Neuron (in vitro differentiated cells): Measurements from ENCODE around the gene HS3ST3A1.
"Not testable (repeated sequence)": the region's sequence is repeated elsewhere in the genome, so short reads cannot be mapped to it uniquely, and the experiment has no call there.

Experiments
- H2AFZ ChIP-seq: one replicate; pipeline ENCODE4 v1.6.1; 2013; ENCODE audit warnings: low read depth, mild to moderate bottlenecking, inconsistent platforms, low read length, moderate library complexity
- H3K27me3 ChIP-seq: one replicate; pipeline ENCODE4 v1.6.1; 2013; ENCODE audit warnings: low read length; ENCODE audit not compliant: insufficient read depth
- H3K36me3 ChIP-seq: one replicate; pipeline ENCODE4 v1.6.1; 2013; ENCODE audit warnings: low read length; ENCODE audit not compliant: insufficient read depth
- H3K4me1 ChIP-seq: one replicate; pipeline ENCODE4 v1.6.1; 2013; ENCODE audit warnings: low read length; ENCODE audit not compliant: insufficient read depth
- H3K4me3 ChIP-seq: 2 replicates; pipeline ENCODE4 v1.5.1; 2013; ENCODE audit warnings: mild to moderate bottlenecking, low read length, moderate library complexity
- H3K9me3 ChIP-seq: one replicate; pipeline ENCODE4 v1.6.1; 2013; ENCODE audit warnings: low read length

The HS3ST3A1 gene

DNA sequence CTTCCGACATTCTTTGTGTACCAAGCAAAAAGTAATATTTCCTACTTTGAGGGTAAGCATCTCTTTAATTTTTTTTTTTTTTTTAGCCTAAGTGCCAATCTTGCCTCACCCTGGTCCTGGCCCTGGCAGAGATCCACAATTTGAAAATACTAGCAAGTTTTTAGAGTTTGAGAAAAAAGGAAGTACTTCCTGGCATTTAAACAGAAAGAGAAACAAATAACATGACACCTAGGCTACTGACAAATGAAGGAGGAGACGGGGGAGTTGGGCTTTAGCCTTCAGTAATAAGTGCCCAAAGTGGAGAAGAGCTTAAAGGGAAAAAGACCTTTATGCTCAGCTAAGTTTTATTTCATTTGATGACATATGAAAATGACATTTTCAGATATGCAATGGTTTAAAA, 92.8 kb downstream of the HS3ST3A1 start:
- Histone ChIP-seq H3K36me3 (peaks cover 25% of the 10 kb centered on the region), H3K4me3 (no peak overlapping the region), H2AFZ (no peak overlapping the region), H3K9me3 (no peaks in the 10 kb centered on the region), H3K4me1 (peaks cover 7% of the 10 kb centered on the region), H3K27me3 (no peaks in the 10 kb centered on the region)

DNA sequence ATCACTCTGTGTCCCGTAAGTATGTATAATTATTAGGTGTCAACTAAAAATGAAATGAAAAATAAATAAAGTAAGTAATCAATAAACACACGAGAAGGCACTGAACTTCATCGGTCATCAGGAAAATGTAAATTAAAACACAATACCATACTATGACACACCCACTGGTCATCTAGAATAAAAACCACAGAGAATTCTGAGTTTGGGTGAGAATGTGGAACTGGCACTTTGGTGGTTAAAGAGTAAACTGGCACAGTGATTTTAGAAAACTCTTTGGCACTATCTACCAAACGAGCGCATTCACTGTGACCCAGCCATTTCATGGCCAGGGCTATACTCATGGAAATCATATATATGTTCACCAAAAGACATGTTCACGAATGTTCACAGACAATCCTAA, 98.2 kb downstream of the HS3ST3A1 start:
- Histone ChIP-seq H3K27me3 (no peaks in the 10 kb centered on the region), H3K4me3 (no peak overlapping the region), H3K4me1 (no peaks in the 10 kb centered on the region), H3K9me3 (peaks cover 4% of the 10 kb centered on the region), H3K36me3 (peaks cover 22% of the 10 kb centered on the region), H2AFZ (no peak overlapping the region)

DNA sequence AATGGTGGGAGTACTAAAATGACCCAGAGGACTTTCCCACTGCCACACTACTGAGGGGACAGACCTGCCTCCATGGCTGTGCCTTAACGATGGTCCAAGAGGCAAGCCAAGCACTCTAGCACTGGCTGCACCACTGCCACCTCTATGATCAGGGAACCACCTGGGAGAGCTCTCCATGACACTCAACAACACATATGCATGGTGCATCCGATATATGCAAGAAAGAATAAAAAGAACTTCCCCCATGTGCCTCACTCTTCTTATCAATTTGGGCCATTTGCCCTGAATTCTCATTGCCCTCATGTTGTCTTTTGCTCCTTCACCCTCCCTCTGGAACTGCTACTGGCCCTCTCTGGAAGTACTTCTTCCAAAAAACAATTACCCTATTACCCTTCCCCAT, 99.5 kb downstream of the HS3ST3A1 start:
- H3K27me3 ChIP-seq, result no peaks in the 10 kb centered on the region
- H3K36me3 ChIP-seq, result peaks cover 15% of the 10 kb centered on the region
- no peak overlapping the region for H3K4me3 ChIP-seq
- H3K4me1 ChIP-seq, result no peaks in the 10 kb centered on the region
- no peak overlapping the region for H2AFZ ChIP-seq
- H3K9me3 ChIP-seq, result peaks cover 4% of the 10 kb centered on the region

DNA sequence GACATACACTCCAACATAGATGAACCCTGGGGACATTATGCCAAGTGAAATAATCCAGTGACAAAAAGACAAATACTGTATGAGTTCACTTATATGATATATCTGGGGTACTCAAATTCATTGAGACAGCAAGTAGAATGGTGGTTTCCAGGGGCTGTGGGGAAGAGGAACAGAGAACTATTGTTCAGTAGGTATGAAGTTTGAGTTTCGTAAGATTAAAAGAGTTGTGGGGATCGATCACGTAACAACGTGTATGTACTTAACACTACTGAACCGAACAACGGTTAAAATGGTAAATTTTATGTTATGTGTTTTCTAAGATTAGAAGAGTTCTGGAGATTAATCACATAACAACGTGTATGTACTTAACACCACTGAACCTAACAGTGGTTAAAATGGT, 100.8 kb downstream of the HS3ST3A1 start:
- H3K9me3 ChIP-seq, result peaks cover 7% of the 10 kb centered on the region
- H3K27me3 ChIP-seq, result no peaks in the 10 kb centered on the region
- no peak overlapping the region for H2AFZ ChIP-seq
- H3K4me3 ChIP-seq, result no peak overlapping the region
- H3K36me3 ChIP-seq, result peaks cover 12% of the 10 kb centered on the region
- no peaks in the 10 kb centered on the region for H3K4me1 ChIP-seq

DNA sequence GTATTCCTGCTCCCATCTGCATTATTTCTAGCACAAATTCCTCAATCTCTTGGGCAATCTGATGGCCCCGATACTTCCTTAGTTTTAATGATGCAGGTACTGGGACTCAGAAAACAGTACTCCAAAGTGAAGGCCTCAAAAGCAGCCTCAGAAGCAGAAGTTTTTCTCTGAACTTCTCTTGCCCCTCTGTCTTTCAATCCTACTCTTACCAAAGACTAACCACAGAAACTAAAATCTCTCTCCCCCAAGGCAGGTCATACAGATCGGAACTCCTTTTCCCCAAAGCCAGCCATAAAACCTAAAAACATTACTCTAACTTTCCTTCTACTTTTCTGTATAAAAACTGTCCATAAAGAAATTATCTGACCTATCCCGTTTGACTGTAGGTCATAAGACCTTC, 103.5 kb downstream of the HS3ST3A1 start:
- Histone ChIP-seq H2AFZ (no peak overlapping the region), H3K4me3 (no peak overlapping the region), H3K9me3 (peaks cover 7% of the 10 kb centered on the region), H3K27me3 (no peaks in the 10 kb centered on the region), H3K4me1 (peaks cover 15% of the 10 kb centered on the region), H3K36me3 (peaks cover 21% of the 10 kb centered on the region)

DNA sequence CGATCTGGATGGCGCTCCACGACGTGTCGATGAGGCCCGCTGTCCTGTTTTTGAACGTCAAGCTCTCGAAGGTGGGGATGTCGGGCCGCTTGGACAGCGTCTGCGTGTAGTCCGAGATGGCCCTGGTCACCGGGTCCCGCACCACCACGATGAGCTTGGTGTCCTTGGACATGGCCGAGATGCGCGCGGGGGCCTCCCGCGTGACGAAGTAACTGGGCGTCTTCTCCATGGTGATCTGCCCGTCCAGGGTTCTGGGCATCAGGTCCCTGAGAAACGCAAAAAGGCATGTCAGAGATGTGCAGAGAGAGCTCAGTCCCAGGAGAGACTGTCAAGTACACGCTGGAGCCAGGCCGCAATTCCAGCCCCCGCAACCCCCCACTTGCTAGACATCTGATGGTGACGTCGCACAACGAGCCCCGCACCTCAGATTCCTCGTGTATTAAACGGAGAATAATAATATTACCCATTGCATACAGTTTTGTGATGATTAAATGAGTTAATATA, 105.1 kb downstream of the HS3ST3A1 start:
- Histone ChIP-seq H3K4me1 (peaks cover 30% of the 10 kb centered on the region), H3K36me3 (peaks cover 19% of the 10 kb centered on the region)
- H3K4me3 ChIP-seq, H2AFZ ChIP-seq, H3K9me3 ChIP-seq, H3K27me3 ChIP-seq: not testable (repeated sequence)

DNA sequence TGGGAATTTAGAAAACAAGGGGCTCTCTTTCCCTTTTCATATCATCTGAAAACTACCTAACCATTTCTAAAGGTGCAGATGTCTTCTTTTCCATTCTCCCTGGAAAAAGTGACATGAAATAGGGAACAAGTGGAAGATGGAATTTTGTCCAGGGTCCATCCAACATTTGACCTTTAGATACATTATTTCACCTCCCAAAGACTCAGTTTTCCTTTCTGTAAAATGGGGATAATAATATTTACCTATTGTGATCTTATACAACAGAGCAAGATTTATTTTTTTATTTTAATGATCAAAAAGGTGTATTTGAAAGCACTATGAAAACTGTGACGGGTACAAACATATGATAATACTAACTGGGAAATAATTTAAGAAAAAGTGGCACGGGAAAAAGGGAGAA, 106.3 kb downstream of the HS3ST3A1 start:
- Histone ChIP-seq H3K4me1 (peaks cover 42% of the 10 kb centered on the region), H3K36me3 (peaks cover 19% of the 10 kb centered on the region), H3K4me3 (no peak overlapping the region), H3K27me3 (no peaks in the 10 kb centered on the region), H3K9me3 (peaks cover 3% of the 10 kb centered on the region), H2AFZ (no peak overlapping the region)

DNA sequence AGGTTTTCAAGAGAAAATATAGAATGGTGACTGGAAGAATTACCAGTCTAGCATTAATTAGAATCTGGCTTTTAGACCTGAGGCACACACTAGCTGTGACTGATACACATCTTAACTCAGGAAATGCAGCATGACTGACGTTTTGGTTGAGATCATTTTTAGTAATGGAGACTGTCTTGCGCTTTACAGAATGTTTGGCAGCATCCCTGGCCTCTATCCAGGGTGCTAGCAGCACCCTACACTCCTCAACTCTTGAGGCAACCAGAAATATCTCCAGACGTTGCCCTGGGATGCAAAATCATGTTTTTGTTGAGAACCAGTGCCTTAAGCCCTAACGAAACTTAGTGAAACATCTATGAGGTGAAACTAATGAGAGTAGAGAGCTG, 109.0 kb downstream of the HS3ST3A1 start:
- Histone ChIP-seq H3K27me3 (no peaks in the 10 kb centered on the region), H3K4me1 (peaks cover 42% of the 10 kb centered on the region), H2AFZ (no peak overlapping the region), H3K36me3 (peaks cover 19% of the 10 kb centered on the region), H3K9me3 (peaks cover 3% of the 10 kb centered on the region), H3K4me3 (no peak overlapping the region)

DNA sequence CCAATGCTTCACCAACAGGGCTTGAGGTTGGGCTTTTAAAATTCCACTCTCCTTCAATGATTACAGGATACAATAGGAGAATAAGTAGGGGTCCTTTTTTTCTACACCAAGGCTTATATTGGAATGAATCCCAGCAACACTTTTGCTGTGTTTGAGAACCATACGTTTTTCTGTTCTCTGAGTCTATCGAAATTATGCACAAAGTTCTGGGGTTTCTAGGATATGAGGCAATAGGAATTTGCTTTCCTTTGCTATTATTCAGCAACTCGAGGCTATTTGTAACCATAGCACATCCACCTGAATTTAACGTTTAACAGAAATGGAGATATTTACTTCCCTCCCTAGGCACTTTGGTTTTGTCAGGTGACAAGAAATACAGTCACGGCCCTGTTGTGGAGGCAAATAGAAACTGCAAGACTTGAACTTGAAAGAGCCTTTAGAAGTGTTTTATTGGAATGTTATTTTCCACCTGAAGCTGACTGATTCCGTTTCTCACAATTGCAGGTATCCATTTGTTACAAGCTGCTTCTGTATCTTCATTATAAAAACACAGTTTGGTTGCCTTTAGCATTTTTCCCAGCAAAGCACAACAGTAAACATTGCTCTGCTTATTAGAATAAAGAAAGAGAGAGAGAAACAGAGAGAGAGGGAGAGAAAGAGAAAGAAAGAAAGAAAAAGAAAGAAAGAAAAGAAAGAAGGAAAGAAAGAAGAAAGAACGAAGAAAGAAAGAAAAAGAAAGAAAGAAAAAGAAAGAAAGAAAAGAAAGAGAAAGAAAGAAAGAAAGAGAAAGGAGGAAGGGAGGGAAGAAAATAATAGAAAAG, 109.6 kb downstream of the HS3ST3A1 start:
- H3K27me3 ChIP-seq, result no peaks in the 10 kb centered on the region
- H2AFZ ChIP-seq, result no peak overlapping the region
- no peak overlapping the region for H3K4me3 ChIP-seq
- peaks cover 19% of the 10 kb centered on the region for H3K36me3 ChIP-seq
- H3K4me1 ChIP-seq, result peaks cover 42% of the 10 kb centered on the region
- peaks cover 3% of the 10 kb centered on the region for H3K9me3 ChIP-seq

DNA sequence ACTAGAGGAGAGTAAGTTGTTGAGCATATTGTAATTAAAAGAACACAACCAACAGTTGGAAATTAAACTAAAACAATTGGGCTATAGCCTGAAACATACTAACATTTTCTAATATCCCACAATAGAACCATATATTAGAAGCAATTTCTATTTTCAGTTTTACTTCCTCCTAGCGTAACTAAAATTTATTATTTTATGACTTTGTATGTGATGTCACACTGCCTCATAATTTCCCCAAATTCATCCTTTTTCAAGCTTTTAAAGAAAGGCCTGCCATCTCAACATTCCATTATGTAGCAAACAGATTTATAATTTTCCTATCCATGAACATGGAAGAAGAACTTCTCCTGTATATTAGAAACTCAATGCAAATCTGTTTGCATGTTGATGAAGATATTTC, 110.2 kb downstream of the HS3ST3A1 start:
- no peaks in the 10 kb centered on the region for H3K27me3 ChIP-seq
- H3K36me3 ChIP-seq, result peaks cover 16% of the 10 kb centered on the region
- no peaks in the 10 kb centered on the region for H3K9me3 ChIP-seq
- no peak overlapping the region for H3K4me3 ChIP-seq
- peaks cover 42% of the 10 kb centered on the region for H3K4me1 ChIP-seq
- H2AFZ ChIP-seq, result no peak overlapping the region

DNA sequence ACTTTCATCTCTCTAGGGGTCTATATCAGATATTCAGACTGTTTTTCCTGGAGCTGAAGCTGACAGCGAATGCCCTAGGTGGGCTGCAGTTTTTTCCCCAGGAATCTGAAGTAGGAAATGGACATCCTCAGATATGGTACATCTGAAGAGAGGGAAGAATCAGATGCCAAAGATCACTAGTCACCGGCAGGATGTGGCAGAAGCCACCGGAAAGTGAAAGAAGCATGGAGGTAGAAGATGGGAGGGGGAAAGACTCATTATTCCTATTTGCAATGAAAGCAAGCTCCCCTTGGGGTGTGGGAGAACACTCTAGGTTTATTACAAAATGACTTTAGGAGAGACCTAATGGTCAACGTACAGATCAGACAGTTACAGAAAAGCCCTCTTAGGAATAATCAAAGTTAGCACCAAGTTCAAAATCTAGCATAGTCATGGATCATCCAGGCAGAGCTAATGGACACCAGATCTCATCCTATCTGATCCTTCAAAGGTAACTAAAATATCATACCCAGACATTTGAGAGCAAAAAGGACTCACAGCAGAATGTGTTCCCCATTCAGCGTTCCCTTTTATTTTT, 110.7 kb downstream of the HS3ST3A1 start:
- Histone ChIP-seq H3K4me3 (no peak overlapping the region), H2AFZ (no peak overlapping the region), H3K36me3 (peaks cover 16% of the 10 kb centered on the region), H3K9me3 (no peaks in the 10 kb centered on the region), H3K4me1 (peaks cover 42% of the 10 kb centered on the region), H3K27me3 (no peaks in the 10 kb centered on the region)

DNA sequence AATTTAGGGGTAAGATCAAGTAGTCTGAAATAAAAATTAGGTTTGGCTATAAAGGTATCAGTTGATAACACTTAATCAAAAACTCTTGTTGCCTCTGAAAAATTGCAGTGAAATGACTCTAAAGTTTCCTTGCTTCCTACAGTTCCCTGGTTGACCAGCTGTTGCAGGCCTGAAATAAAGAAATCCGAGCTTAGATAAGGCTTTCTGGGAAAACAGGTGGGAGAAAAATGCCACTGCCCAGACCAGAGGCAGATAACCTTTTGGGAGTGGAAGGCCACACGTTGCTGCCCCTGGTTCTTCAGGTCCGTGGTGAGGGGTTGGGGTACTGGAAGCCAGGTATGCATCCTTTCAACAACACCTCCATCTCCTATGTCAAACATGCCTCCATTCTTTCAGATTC, 111.3 kb downstream of the HS3ST3A1 start:
- no peaks in the 10 kb centered on the region for H3K27me3 ChIP-seq
- peaks cover 11% of the 10 kb centered on the region for H3K36me3 ChIP-seq
- H3K4me1 ChIP-seq, result peaks cover 42% of the 10 kb centered on the region
- H2AFZ ChIP-seq, result no peak overlapping the region
- H3K4me3 ChIP-seq, result no peak overlapping the region
- H3K9me3 ChIP-seq, result no peaks in the 10 kb centered on the region

DNA sequence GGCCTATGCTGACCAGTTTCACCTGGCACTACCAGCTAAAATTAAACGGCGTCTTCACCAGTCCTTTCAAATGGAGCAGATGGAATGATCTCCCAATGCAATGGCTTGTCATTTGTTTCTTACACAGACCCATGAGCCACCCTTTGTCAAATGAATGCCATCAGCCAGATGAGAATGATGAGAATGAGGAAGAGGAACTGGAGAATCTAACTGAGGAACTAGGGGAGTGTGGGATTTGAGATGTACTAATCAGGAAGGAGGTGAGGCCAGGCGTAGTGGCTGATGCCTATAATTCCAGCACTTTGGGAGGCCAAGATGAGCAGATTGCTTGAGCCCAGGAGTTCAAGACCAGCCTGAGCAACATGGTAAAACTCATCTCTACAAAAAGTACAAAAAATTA, 116.4 kb downstream of the HS3ST3A1 start:
- no peaks in the 10 kb centered on the region for H3K36me3 ChIP-seq
- H3K4me3 ChIP-seq, result no peak overlapping the region
- no peaks in the 10 kb centered on the region for H3K4me1 ChIP-seq
- peaks cover 9% of the 10 kb centered on the region for H3K9me3 ChIP-seq
- H3K27me3 ChIP-seq, result no peaks in the 10 kb centered on the region
- H2AFZ ChIP-seq, result no peak overlapping the region
